Measurements from ENCODE around the gene FAM181A. TPM values are rescaled to one million over a fixed set of nuclear protein-coding genes. Genes with fewer than 3 reads are reported as not detected.
A peak's percentile ranks its signal among the peaks of the same experiment; 100 is the strongest.

The FAM181A gene
- total and polyA plus RNA-seq, 7 donors, result not detected

DNA sequence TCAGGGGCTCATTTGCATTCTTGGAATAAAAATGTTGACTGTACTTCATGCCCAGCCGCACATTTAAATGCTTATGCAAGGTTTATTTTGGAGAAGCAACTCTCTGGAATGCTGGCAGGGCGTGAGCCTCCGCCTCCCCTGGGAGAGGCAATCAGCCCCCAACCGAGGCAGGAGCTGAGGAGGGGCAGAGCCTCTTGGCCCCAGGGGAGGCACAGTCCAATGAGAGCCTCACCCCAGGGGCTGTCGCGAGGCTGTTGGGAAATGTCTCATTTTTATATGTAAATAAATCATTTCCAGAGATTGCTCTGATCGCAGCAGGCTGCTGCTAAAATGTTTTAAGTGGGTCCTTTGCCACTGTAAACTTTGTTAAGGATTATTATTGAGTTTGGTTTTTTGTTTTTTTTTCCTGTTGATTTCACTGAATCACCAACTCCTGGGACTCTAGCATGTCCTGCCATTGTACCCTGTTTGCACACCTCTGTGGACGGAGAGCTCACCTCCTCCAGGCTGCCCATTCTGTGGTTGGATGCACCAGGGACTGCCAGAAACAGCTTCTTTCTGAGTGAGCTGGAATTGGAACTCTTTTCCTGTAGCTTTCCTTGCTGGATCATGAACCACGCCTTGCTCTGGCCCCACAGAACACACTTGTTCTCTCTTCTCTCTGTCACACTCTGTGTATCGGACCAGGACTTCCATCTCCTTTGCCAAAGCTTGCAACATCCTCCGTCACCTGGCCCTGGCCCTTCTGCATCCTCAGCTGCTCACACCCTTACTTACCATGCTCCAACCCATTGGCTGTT is 46.9 kb upstream of the FAM181A start:
- H3K27ac ChIP-seq, result no peak overlapping the region
- WGBS, 2 donors, result 30 to 40% methylated on average over 11 of the region's 11 CpGs
- peaks cover 0 to 12% (median 10%) of the 10 kb centered on the region in 4 donors for H3K4me1 ChIP-seq
- TF ChIP-seq EP300 (IDR thresholded peaks at IDR 0.05) (no peak), POLR2A (IDR thresholded peaks at IDR 0.05) (no peak), POLR2AphosphoS5 (IDR thresholded peaks at IDR 0.05) (no peak)
- TF ChIP-seq, protein P1, sequence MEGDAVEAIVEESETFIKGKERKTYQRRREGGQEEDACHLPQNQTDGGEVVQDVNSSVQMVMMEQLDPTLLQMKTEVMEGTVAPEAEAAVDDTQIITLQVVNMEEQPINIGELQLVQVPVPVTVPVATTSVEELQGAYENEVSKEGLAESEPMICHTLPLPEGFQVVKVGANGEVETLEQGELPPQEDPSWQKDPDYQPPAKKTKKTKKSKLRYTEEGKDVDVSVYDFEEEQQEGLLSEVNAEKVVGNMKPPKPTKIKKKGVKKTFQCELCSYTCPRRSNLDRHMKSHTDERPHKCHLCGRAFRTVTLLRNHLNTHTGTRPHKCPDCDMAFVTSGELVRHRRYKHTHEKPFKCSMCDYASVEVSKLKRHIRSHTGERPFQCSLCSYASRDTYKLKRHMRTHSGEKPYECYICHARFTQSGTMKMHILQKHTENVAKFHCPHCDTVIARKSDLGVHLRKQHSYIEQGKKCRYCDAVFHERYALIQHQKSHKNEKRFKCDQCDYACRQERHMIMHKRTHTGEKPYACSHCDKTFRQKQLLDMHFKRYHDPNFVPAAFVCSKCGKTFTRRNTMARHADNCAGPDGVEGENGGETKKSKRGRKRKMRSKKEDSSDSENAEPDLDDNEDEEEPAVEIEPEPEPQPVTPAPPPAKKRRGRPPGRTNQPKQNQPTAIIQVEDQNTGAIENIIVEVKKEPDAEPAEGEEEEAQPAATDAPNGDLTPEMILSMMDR (IDR thresholded peaks at IDR 0.05), result no peak
- H3K9me3 ChIP-seq, result no peaks in the 10 kb centered on the region
- H3K27me3 ChIP-seq, result no peaks in the 10 kb centered on the region
- H3K4me3 ChIP-seq, result peak overlapping the region in 2 of 4 donors; percentile 4 to 9
- intact Hi-C loops (cut with DNase I), result no loop called here
- DNase-seq, result peak; percentile 65
- no peaks in the 10 kb centered on the region for H3K36me3 ChIP-seq

DNA sequence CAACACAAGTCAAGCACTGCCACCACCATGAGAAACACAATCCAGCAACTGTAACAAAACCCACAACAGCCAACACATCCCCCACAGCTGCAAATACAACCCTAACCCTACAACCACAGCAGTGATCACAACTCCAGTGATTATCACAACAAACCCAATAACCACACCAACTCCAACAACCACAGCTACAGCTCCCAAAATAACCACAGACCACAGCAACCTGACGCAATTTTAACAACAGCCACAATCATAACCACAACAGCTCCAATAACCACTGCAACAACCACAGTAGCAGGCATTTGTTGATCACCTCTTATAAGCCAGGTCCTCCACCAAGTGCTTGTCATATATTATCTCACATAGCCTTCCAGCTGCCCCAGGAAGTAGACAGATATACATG is 42.2 kb upstream of the FAM181A start:
- intact Hi-C loops (cut with DNase I), result no loop called here
- TF ChIP-seq POLR2AphosphoS5 (IDR thresholded peaks at IDR 0.05) (no peak), EP300 (IDR thresholded peaks at IDR 0.05) (no peak), POLR2A (IDR thresholded peaks at IDR 0.05) (no peak)
- TF ChIP-seq, protein P1 (IDR thresholded peaks at IDR 0.05), result no peak
- peaks cover 0 to 6% (median 6%) of the 10 kb centered on the region in 4 donors for H3K4me1 ChIP-seq
- peaks cover 0 to 1% (median 0%) of the 10 kb centered on the region in 4 donors for H3K9me3 ChIP-seq
- H3K4me3 ChIP-seq, result no peak overlapping the region
- DNase-seq, result no peak
- no peaks in the 10 kb centered on the region for H3K27me3 ChIP-seq
- H3K36me3 ChIP-seq, result no peaks in the 10 kb centered on the region
- WGBS, 2 donors, result 53 to 74% methylated on average over 1 of the region's 1 CpG
- no peak overlapping the region for H3K27ac ChIP-seq

DNA sequence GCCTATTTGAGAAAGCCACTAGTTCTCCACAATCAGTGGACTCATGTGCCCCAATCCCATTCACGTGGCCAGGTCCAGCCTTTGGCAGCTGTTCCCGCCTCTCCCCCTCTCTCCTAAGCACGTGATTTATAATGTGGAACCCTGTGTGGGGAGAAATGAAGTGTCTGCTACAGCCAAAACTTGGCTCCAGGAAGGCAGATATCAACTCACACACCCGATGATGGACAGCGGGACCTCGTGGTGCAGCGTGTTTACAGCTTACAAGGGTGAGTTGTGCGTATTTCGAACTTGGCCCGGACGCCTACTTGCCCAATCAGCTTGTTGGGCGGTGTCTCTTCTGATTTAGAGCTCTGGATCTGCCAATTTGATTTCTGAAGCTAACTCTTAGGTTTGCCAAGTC is 38.1 kb upstream of the FAM181A start:
- WGBS, 2 donors, result 42 to 70% methylated on average over 12 of the region's 12 CpGs
- no peak overlapping the region for H3K27ac ChIP-seq
- TF ChIP-seq POLR2A (IDR thresholded peaks at IDR 0.05) (no peak), EP300 (IDR thresholded peaks at IDR 0.05) (no peak), POLR2AphosphoS5 (IDR thresholded peaks at IDR 0.05) (no peak)
- TF ChIP-seq, protein P1 (IDR thresholded peaks at IDR 0.05), result no peak
- peaks cover 0 to 15% (median 7%) of the 10 kb centered on the region in 4 donors for H3K4me1 ChIP-seq
- DNase-seq, result no peak
- H3K27me3 ChIP-seq, result no peaks in the 10 kb centered on the region
- intact Hi-C loops (cut with DNase I), result no loop called here
- H3K4me3 ChIP-seq, result no peak overlapping the region
- H3K36me3 ChIP-seq, result no peaks in the 10 kb centered on the region
- H3K9me3 ChIP-seq, result peaks cover 0 to 1% (median 0%) of the 10 kb centered on the region in 4 donors

DNA sequence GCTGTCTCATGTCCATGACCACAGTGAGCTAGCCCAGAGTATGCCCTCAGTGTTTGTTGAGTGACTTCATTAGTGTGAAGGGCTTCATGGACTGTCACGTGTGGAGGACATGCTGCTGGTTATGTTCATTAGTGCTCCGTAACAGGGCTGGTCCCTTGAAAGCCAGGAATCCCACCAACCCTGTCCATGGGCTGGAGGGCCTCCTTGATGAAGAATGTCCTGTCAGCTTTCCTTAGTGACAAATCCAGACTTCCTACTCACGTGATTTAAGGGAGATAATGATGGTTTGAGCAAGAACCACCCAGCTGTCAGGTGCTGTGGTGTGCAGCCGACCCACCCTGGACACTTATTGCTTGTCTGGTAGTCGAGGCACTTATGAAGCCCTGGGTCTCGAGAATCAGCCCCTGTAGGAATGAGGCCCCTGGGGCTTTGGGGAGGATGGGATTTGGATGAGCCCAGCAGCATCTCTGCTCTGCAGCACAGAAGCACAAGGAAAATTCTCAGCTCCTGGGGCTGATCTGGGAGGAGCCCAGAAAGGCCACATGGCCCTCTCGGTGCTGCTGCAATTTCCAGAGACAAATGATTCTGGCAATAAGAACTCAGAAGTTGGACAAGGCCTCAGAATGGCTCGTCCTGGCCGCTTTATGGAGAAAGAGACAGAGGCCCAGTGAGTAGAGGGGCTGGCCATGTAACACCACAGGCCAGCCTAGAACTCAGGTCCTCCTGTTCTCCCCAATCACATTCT is 37.2 kb upstream of the FAM181A start:
- H3K4me1 ChIP-seq, result peaks cover 0 to 16% (median 7%) of the 10 kb centered on the region in 4 donors
- intact Hi-C loops (cut with DNase I), result loop anchor here (5.0 kb wide), 1 partner anchor 103 kb away; the partner anchor contains the start of gene PRIMA1
- TF ChIP-seq EP300 (IDR thresholded peaks at IDR 0.05), result no peak
- TF ChIP-seq, protein P1 (IDR thresholded peaks at IDR 0.05), result no peak
- no peak for TF ChIP-seq POLR2A (IDR thresholded peaks at IDR 0.05)
- TF ChIP-seq POLR2AphosphoS5 (IDR thresholded peaks at IDR 0.05), result no peak
- H3K27ac ChIP-seq, result no peak overlapping the region
- H3K9me3 ChIP-seq, result peaks cover 0 to 1% (median 0%) of the 10 kb centered on the region in 4 donors
- H3K27me3 ChIP-seq, result no peaks in the 10 kb centered on the region
- no peak for DNase-seq
- WGBS, 2 donors, result 68 to 76% methylated on average over 9 of the region's 9 CpGs
- H3K4me3 ChIP-seq, result no peak overlapping the region
- H3K36me3 ChIP-seq, result no peaks in the 10 kb centered on the region

Measured in sigmoid colon (tissue), 7 donors.